ENCODE results near the gene NFIC.
"Not testable (repeated sequence)": the region's sequence is repeated elsewhere in the genome, so short reads cannot be mapped to it uniquely, and the experiment has no call there.

The NFIC gene

GRCh38 chr19:3491396-3492119 is 125.2 kb downstream of the NFIC start:
- DNase-seq (ENCODE audit: low read depth, low spot score): no peak

DNA sequence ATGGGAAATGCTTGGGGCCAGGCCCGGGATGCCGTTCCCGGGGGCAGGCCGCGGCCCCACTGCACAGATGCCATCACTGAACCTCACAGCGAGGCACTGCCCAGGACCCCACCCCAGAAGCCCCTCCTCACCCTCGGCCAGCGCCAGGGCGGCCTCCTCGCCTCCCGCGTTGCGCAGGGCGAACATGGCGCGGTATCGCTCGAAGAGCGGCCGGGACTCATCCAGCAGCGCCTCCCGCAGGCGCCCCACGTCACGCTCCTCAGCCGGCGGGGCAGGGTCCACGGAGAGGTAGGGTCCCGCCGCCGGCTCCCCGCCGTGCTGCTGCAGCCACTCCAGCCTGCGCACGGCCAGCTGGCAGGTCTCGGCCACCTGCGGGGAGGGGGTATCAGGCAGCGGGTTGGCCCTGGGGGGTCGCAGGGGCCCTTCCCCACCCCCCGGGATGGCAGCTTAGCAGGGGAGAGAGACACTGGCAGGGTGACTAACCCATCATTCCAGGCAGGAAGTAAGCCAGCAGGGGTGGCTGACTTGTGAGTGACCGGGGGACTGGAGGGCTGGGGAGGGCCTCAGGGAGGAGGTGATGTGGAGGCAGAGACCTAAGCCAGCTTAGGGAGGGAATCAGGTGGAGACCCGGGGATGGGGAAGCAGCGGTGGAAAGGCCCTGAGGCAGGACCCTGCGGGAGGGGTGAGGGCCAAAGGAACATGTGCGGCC is 125.9 kb downstream of the NFIC start:
- DNase-seq (ENCODE audit: low read depth, low spot score): no peak

DNA sequence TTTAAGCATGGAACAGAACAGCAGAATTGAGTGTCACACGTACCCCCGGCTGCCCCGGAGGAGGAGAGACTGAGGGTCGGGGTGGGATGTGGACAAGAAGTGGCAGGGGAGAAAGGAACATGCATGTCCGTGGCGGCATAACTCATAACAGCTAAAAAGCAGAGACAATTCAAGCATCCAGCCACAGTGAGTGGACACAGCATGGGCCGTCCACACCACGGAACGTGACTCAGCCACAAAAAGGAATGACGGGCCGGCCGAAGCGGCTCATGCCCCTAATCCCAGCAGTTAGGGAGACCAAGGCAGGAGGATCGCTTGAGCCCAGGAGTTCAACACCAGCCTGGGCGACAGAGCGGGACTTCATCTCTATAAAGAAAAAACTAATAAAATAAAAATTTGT is 126.5 kb downstream of the NFIC start:
- DNase-seq (ENCODE audit: low read depth, low spot score): no peak

GRCh38 chr19:3493651-3494050 is 127.3 kb downstream of the NFIC start:
- DNase-seq (ENCODE audit: low read depth, low spot score): no peak

DNA sequence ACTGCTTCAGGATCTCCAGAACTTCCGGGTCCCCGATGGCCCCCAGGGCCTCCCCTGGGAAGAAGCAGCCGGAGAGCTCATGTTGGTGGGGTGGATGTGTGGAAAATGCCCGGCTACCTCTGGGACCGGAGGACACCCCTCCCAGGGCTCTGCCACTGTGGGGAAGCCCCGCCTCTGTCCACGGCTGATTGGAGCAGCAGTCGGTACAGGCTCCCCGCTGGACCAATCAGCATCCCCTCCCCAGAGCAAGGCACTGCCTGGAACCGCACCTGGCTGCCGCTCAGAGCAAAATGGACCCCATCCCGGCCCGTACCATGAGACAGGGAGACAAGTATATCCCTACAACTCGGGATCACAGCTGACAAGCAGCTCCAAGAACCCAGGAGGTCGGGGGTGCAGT is 127.7 kb downstream of the NFIC start:
- DNase-seq (ENCODE audit: low read depth, low spot score): no peak

- DNase-seq (ENCODE audit: low read depth, low spot score): no peak
Observed at GRCh38 chr19:3494559-3494958, 128.2 kb downstream of the NFIC start.

DNA sequence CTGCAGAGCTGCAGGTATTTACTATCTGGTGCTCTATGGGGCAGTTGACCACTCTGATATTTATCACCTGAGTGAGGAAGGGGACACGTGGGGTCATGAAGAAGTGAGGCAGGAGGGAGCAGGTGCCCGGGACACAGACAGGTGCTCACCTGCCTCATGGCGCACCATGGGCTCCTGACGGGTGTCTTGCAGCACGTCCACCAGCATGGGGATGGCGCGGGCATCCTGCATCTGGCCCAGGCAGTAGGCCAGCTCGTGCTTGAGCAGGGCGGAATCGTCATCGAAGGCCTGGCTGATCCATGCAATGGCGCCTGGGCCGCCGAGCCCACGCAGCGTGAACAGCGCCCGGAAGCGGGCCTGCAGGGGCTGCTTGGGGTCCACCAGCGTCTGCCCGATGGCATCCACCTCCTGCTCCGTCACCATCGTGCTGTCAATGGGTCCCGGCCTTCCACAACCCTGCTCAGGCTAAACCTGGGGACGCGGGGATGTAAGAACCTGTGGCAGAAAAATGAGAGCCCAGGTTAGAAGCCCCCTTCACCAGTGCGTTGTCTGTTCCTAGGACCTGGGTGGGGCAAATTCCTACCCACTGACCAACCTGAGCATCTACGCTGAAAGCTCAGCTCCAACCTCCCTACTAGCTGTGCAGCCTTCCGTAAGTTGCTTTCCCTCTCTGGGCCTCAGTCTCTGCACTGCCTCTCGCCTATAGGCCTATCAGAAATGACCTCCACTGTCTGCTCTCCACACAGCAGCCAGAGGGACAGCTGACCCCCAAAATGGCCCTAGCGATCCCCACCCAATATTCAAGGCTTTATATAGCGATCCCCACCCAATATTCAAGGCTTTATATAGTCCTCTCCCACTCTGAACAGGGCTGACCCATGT is 130.2 kb downstream of the NFIC start:
- no peak for DNase-seq (ENCODE audit: low read depth, low spot score)

GRCh38 chr19:3497757-3498520 is 131.6 kb downstream of the NFIC start:
- DNase-seq (ENCODE audit: low read depth, low spot score): no peak

- no peak for DNase-seq (ENCODE audit: low read depth, low spot score)
Observed at GRCh38 chr19:3499738-3500428, 133.5 kb downstream of the NFIC start.

DNA sequence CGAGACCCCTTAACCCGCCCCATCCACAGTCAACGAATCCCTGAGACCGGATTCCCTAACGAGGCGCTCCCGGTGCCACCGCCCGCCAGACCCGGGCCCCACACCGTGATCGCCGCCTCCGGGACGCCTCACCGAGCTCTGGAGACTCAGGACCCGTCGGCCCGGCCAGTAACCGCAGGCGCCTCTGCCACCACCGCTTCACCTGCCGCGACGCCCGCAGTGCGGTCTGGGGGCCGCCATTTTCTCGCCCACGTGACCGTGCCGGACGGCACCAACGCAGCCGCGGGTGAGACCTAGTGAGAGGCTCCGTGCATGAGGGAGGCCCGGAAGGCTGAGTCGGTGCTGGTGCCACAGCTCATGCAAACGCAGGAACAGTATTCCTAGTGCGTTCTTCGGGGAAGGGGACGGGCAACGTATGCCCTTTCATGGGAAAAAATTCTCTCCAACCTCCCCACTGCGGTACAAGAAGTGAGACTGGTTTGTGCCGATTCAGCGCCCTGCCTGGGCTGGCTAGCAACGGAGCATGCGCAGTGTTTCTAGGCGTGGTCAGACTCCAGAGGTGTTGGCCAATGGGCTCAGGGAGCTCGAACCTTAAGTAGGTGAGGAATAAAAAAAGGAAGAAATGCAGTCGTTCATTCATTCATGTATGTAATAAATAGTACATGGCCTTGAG is 134.2 kb downstream of the NFIC start, which contains the start of gene DOHH:
Gene DOHH, minus strand, starts transcription at position 246 of the 673 bp plus-strand sequence. CDS start 3,860 bp downstream, outside the sequence.
- DNase-seq (ENCODE audit: low read depth, low spot score): peak; percentile 91

DNA sequence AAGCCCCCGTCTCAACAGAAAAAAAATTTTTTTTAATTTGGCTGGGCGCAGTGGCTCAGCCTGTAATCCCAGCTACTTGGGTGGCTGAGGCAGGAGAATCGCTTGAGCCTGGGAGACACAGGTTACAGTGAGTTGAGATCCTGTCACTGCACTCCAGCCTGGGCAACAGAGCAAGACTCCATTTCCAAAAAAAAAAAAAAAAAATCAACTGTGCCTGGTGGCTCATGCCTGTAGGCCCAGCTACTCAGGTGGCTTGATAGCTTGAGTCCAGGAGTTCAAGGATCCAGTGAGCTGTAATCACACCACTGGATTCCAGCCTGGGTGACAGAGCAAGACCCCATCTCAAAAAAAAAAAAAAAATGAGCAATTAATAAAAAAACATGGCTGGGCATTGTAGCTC is 135.4 kb downstream of the NFIC start:
- DNase-seq (ENCODE audit: low read depth, low spot score): no peak

DNA sequence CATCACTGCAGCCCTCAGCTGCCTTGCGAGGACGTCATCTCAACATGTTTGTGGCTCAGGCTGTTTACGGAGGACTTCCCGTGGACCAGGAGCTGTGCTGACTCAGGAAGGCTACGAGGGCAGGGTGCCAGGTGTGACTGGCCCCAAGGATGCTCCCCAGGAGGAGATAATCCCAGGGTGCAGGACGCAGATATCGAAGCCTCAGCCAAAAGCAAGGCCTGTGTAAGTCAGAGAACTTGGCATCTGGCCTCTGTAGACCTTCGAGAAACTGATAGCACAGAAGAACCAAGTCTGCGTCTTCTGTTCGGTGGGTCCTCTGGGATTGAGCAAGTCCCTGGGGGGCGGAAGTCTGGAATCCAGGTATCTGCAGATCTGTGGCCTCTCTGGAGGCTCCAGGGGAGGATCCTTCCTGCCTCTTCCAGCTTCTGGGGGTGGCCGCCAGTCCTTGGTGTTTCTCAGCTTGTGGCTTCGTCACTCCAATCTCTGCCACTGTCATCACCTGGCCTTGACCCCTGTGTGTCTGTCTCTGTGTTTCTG is 136.7 kb downstream of the NFIC start:
- DNase-seq (ENCODE audit: low read depth, low spot score): no peak

DNA sequence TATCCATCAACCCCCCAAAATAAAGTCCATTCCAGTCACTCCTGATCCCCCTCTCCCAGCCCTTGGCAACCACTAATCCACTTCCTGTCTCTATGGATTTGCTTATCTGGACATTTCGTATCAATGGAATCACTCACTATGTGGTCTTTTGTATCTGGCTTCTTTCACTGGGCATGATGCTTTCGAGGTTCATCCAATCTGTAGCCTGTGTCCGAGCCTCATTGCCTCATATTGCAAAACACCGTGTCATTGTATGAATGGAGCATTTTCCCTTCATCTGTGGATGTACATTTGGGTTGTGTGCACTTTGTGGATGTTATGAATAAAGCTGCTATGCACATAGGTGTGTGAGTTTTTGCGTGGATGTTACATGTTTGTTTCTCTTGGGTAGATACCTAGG is 138.4 kb downstream of the NFIC start:
- no peak for DNase-seq (ENCODE audit: low read depth, low spot score)

DNA sequence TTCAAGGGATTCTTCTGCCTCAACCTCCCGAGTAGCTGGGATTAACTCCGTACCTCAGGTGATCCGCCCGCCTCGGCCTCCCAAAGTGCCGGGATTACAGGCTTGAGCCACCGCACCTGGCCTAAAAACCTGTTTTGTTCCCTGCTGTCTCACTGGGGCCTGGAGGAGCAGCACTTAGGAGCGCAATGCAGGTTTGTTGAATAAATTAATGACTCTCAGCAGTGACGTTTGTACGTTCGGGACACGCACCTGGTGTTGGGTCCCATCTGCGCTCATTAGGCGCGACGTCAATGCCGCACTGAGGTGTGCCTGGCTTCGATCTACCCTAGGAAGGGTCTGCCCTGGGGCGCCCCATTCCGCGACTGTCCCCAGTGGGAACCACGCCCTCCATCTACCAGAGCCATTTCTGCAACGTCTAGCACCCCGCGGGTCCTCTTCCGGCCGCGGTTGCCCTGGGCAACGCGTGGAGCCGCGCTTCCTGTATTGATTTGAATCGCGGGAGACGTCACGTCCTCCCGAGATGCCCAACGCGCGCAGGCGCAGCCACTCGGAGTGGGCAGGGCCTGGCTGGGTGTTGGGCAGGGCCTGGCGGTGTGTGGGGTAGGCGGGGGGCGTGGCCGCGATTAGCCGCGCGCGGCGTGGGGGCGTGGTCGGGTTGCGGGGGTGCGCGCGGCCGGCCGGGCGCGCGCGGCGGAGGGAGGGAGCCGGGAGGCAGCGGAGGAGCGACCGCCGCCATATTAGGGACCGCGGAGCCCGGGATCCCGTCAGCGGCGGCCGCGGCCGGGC is 139.4 kb downstream of the NFIC start, which contains the start of gene FZR1:
Gene FZR1, plus strand, starts transcription at position 714 of the 786 bp plus-strand sequence. CDS start 16,679 bp downstream, outside the sequence.
- DNase-seq (ENCODE audit: low read depth, low spot score): peak; percentile 98

- DNase-seq (ENCODE audit: low read depth, low spot score): no peak
Observed at GRCh38 chr19:3506384-3507340, 140.3 kb downstream of the NFIC start.

DNA sequence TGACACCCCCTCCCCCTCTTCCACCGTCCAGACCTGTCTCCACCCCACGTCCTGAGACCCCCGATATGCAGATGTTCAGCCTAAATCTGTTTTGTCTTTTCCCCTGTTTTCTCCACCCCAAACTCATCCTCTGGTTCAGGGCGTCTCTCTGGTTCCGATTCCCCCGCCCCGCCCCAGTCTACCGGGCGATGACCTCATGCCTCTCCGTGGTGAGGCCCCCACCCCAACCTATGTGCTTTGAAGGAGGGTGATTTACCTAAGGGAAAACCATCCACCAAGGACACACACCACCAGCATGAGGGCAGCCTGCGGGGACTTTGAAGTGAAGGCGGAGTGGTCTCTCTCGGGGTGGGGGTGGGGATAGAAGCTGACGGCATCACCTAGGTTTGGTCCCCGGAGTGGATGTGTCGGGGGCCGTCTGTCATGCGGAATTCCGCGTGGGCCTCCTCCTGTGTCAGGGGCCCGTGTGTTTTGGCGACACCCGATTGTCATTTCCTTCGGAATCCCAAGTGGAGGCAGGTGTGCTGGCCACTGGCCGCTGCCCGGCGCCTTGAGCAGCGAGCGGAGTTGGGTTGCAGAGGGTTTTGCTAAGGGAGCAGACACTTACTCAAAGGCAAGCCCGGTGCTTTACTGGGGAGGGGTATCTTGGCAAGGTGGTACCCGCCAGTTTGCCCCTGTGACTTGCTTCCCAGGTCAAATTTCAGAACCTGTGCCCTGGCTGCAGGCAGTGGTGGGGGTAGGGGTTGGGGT is 141.2 kb downstream of the NFIC start:
- DNase-seq (ENCODE audit: low read depth, low spot score): no peak

GRCh38 chr19:3508121-3508661 is 141.8 kb downstream of the NFIC start:
- not testable (repeated sequence) for DNase-seq (ENCODE audit: low read depth, low spot score)
